ENCODE data around the gene CDCP2. TPM values are rescaled to one million over a fixed set of nuclear protein-coding genes. Genes with fewer than 3 reads are reported as not detected.

CDCP2 gene
- total RNA-seq, 1 donor from 2014 or later, result not detected

GRCh38 chr1:54174106-54174505, 21.3 kb upstream of the CDCP2 start:
- no peak for DNase-seq
- Mint-ChIP-seq H3K4me3 (ENCODE audit: unreplicated experiment) (no peak overlapping the region), H3K36me3 (ENCODE audit: unreplicated experiment) (no peaks in the 10 kb centered on the region), H3K4me1 (ENCODE audit: low read depth, unreplicated experiment) (peaks cover 1% of the 10 kb centered on the region), H3K27me3 (ENCODE audit: unreplicated experiment) (no peaks in the 10 kb centered on the region), H3K27ac (ENCODE audit: unreplicated experiment) (no peak overlapping the region), H3K9me3 (ENCODE audit: unreplicated experiment) (peaks cover 4% of the 10 kb centered on the region)
- TF ChIP-seq CTCF (IDR thresholded peaks at IDR 0.05; ENCODE audit: partially characterized antibody, unreplicated experiment), result no peak

DNA sequence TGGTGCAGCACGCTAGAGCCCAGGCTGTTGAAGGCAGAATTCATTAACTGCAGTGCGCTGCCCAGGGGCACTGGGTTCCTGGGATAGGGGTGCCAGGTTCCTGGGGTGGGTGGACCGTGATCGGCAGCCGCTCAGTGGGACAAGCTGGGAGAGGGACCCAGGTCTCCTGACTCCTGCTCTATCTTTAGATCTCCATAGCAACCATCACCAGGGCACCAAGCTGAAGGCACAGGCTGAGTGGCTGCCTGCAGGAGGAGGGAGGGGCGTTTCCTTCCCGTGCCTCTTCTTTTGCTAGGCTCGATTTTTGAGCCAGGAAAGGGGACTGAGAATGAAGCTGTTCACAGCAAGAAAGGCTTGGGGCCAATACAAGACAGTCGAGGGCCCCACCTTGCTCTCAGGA, 20.9 kb upstream of the CDCP2 start:
- Mint-ChIP-seq H3K27ac (ENCODE audit: unreplicated experiment) (no peak overlapping the region), H3K36me3 (ENCODE audit: unreplicated experiment) (no peaks in the 10 kb centered on the region), H3K4me3 (ENCODE audit: unreplicated experiment) (no peak overlapping the region), H3K27me3 (ENCODE audit: unreplicated experiment) (no peaks in the 10 kb centered on the region), H3K4me1 (ENCODE audit: low read depth, unreplicated experiment) (peaks cover 1% of the 10 kb centered on the region), H3K9me3 (ENCODE audit: unreplicated experiment) (peaks cover 4% of the 10 kb centered on the region)
- no peak for TF ChIP-seq CTCF (IDR thresholded peaks at IDR 0.05; ENCODE audit: partially characterized antibody, unreplicated experiment)
- no peak for DNase-seq

DNA sequence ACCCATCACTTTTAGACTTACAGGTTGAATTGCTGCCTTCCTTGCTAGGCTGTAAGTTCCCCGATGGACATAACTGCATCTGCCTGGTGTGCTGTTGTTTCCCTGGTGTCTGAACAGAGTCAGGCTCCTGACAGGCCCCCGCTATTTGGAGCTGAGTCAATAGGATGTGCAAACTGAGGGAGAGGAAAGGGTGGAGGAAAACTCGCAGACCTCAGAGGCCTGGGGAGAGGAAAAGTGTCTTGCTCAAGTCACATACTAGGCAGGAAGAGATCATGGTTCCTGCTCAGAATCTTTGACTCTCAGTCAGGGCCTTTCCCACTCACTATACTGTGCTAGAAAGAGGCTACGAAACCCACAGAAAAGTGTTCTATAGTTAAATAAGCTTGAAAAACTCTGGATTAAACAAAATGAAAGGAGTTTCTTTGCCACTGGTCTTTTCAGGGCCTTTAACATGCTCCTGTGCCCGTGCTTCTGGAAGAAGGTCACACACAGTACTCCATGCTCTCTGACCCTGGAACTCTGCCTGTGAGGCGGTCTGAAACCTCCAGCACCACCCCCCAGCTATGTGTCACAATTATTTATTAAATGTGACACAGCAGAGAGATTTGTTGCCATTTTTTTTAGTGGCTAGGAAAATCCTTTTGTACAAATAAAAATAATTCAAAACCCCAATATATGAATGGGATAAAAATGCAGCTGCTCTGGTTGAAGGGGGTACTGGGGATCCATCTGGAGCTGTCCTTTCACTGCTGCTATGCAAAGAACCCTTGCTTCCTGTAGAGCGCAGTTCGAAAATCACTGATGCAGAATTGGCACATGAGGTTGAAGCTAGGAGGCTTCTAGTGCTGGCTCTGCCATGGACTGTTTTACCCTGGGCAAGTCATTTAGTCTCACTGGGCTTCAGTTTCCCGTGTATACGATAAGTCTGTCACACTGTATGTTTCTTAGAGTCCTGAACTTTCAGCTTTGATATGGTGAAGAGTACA, 20.1 kb upstream of the CDCP2 start:
- Mint-ChIP-seq H3K36me3 (ENCODE audit: unreplicated experiment) (no peaks in the 10 kb centered on the region), H3K27me3 (ENCODE audit: unreplicated experiment) (no peaks in the 10 kb centered on the region), H3K4me1 (ENCODE audit: low read depth, unreplicated experiment) (peaks cover 1% of the 10 kb centered on the region), H3K27ac (ENCODE audit: unreplicated experiment) (no peak overlapping the region), H3K4me3 (ENCODE audit: unreplicated experiment) (no peak overlapping the region), H3K9me3 (ENCODE audit: unreplicated experiment) (peaks cover 2% of the 10 kb centered on the region)
- TF ChIP-seq CTCF (IDR thresholded peaks at IDR 0.05; ENCODE audit: partially characterized antibody, unreplicated experiment), result no peak
- DNase-seq, result no peak

GRCh38 chr1:54171606-54172005, 18.8 kb upstream of the CDCP2 start:
- Mint-ChIP-seq H3K9me3 (ENCODE audit: unreplicated experiment) (peaks cover 2% of the 10 kb centered on the region), H3K27ac (ENCODE audit: unreplicated experiment) (no peak overlapping the region), H3K27me3 (ENCODE audit: unreplicated experiment) (no peaks in the 10 kb centered on the region), H3K4me3 (ENCODE audit: unreplicated experiment) (no peak overlapping the region), H3K36me3 (ENCODE audit: unreplicated experiment) (no peaks in the 10 kb centered on the region), H3K4me1 (ENCODE audit: low read depth, unreplicated experiment) (peaks cover 1% of the 10 kb centered on the region)
- no peak for TF ChIP-seq CTCF (IDR thresholded peaks at IDR 0.05; ENCODE audit: partially characterized antibody, unreplicated experiment)
- no peak for DNase-seq

GRCh38 chr1:54171016-54171415, 18.2 kb upstream of the CDCP2 start:
- peaks cover 2% of the 10 kb centered on the region for H3K9me3 Mint-ChIP-seq (ENCODE audit: unreplicated experiment)

More at GRCh38 chr1:54171016-54171415, 18.2 kb upstream of the CDCP2 start:
- no peak for TF ChIP-seq CTCF (IDR thresholded peaks at IDR 0.05; ENCODE audit: partially characterized antibody, unreplicated experiment)
- DNase-seq, result no peak
- no peak overlapping the region for H3K4me3 Mint-ChIP-seq (ENCODE audit: unreplicated experiment)
- H3K27me3 Mint-ChIP-seq (ENCODE audit: unreplicated experiment), result no peaks in the 10 kb centered on the region
- no peak overlapping the region for H3K27ac Mint-ChIP-seq (ENCODE audit: unreplicated experiment)
- no peaks in the 10 kb centered on the region for H3K36me3 Mint-ChIP-seq (ENCODE audit: unreplicated experiment)
- H3K4me1 Mint-ChIP-seq (ENCODE audit: low read depth, unreplicated experiment), result peaks cover 1% of the 10 kb centered on the region

Measured in glutamatergic neuron (in vitro differentiated cells).